Suppressor macrophage (primary cell): ENCODE results near the gene ZRANB1.

Experiments
- DNase-seq, 4 experiments: peaks; one replicate each; pipeline ENCODE4 v3.0.0-alpha.2; 2020 to 2022

Gene ZRANB1

DNA sequence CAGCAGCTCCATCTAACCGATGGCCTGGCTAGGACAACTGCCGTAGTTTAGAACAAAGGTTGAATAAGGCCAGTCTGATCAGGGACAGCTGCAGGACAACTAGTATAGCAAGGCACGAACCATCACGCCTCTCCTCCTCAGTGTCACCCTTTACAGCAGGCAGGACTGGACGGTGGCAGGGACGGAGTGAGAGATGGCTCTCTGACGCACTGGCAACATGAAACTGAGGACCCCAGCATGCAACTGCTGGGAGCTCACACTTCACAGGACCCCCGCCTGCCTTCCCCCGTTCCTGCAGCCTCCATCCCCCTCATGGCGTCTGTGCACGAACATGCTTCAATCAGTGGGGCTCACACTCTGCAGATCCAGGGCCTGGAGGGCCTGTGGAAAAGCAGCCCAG is 53.7 kb downstream of the ZRANB1 start:
- no peak for DNase-seq

DNA sequence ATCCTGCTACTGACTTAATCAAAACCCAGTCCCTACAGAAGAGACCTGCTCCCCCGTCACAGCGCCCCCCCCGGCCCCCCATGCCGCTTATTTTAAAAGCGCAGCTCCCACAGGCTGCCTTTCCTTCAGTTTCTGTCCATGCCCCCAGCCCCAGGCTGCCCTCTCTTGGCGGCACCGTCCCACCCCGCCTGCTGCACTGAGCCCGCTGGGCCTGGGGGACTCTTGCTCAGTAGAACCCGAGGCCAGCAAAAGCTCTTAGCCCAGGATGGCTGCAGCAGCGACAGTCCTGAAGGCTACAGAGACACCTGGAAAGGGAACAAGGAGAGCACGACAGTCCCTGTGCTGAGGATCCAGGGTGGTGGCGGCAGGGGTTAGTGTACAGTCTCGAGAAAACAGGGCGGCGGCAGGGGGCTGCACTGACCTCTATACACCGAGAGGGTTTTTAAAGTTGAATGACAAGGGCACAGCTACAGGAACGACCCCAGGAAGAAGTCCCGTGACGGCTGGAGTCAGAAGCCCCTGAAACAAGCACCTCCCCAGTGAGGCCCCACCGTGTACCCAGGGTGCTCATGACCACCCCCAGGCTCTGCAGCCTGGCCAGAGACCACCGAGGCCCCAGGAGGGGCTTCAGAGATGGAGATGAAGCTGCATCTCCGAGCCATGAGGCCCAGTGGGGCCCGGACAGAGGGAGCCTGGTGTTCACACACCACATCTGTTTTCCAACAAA is 54.4 kb downstream of the ZRANB1 start:
- no peak for DNase-seq

DNA sequence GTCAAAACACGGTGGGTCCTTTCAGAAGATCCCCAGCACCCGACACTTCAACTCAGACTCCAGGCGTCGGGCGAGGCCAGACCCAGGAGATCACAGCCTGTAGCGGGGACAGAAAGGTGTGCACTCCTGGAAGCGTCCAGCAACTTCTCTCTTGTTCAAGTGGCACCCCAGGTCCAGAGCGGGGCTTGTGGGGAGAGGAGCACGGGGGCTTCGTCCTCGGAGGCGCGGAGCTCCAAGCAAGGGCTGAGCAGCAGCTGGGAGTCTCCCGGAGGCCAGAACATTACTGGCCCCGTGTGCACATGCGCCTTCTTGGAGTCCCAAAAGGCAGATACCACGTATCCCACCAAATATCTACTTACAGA is 54.9 kb downstream of the ZRANB1 start:
- no peak for DNase-seq

DNA sequence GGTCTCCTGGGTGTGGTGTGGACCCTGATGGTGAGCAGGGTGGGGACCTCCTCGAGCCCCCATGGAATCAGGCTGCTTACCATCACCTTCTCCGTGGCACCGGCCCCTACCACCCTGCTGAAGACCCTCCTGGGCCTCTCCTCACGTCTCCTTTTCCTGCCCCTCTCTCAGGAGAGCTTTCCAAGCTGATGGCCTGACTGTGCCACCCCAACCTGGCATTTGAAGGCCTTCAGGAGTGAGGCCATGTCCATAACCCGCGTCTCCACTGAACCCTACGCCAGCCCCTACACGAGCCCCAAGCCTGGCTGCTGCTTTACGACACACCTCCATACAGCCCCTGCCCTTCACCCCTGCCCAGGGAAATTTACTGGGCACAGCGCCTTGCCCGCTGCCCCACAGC is 55.4 kb downstream of the ZRANB1 start:
- no peak for DNase-seq

DNA sequence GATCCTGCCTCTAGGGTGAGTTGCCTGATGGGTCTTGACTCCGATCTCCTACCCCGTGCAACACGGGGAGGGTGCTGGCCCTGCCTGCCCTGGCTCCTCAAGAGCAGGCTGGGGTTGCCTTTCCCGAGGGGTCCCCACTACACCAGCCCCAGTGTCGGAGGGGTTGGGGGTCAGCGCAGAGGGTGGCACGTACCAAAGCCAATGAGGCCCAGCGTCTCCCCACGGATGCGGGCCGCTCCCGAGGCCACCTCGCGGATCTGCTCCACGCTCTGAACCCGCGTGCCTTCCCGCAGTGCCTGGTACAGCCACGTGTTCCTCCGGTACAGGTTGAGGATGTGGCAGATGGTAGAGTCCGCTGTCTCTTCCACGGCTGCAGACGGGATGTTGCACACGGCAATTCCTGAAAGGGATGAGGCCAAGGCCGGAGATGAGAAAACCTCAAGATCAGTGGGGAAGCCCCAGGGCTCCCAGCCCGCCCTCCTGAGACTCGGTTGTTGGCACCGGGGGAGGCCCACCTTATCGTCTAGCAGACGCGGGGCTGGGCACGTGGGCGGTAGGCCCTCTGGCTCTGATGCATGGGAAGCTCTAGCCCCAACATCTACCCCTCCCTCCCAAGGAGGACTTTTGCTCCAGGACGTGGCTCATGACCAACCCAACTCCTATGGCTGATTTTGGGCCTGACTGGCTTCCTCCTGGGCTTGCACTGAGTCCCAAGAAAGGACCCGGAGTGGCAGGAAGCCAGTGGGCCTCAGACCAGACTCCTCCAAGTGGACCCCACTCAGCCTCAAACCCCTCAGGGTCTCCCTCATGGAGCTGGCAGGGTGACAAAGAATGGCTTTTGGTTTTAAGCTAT is 56.1 kb downstream of the ZRANB1 start:
- no peak for DNase-seq

DNA sequence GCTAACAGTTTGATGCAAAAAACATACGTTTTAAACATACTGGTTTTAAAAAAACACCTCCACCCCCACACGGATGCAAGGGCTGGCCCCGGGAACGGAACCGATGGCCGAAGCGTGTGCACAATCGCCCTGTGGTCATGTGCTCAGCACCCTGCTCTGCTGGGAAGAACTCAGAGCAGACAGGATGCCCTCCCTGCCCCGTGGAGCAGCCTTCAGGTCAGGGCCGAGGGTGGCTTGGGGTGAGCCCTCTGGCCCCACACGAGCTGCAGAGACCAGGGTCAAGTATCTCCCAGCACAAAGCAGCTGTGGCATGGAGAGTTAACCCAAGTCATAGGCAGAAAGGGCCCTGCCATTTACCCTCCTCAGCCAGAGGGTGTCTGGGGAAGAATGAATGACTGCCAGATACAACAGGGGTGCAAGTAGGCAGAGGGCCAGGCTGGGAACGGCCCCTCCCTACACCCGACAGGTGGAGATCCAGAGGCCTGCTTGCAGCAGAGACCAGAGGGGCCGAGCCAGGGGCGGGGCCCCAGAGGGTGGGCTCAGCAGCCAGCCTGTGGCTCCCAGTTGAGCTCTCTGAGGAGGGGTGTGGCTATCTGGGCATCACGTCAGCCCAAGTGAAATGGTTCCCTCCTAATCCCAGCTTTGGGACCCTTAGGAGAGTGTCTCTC is 56.8 kb downstream of the ZRANB1 start:
- no peak for DNase-seq

DNA sequence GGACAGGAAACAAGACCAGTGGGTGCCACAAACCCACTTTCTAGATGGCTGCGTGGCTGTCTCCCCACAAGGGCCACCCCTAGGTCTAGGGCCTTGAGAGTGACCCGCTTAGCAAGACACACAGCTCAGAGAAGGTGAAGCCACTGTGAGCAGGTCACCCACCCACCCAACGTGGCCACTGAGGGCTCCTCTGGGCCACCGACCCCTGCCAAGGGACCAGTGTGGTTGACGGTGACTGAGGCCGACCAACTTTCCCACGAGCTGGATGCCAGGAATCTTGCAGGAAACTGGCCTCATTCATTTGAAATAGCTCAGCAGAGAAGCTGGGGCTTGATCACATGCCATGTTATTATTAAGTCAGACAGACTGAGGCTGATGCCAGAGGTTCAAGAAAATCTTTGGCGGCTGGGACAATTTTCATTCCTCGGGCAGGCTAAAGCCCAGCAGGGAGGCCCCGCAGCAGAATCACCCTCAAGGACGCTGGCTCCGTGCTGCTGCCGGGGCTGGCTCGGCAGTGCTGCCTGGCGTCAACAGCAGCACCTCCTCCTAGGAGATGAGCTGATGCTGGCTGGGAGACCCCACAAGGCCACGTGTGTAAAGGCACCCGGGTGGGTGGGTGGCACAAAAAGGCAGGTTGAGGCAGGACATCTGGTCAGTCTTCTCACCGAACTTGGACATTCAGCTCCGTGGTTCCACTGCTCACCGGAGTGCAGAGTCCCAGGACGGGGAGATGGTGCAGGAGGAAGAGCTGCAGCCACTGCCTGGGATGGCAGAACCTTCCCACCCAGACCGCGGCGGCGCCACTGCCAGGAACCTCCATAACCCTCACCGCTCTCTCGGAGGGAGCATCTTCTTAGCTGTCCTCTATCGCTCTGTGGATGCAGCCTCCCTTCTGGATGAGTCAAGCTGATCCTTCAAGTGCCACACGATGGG is 57.8 kb downstream of the ZRANB1 start:
- no peak for DNase-seq

DNA sequence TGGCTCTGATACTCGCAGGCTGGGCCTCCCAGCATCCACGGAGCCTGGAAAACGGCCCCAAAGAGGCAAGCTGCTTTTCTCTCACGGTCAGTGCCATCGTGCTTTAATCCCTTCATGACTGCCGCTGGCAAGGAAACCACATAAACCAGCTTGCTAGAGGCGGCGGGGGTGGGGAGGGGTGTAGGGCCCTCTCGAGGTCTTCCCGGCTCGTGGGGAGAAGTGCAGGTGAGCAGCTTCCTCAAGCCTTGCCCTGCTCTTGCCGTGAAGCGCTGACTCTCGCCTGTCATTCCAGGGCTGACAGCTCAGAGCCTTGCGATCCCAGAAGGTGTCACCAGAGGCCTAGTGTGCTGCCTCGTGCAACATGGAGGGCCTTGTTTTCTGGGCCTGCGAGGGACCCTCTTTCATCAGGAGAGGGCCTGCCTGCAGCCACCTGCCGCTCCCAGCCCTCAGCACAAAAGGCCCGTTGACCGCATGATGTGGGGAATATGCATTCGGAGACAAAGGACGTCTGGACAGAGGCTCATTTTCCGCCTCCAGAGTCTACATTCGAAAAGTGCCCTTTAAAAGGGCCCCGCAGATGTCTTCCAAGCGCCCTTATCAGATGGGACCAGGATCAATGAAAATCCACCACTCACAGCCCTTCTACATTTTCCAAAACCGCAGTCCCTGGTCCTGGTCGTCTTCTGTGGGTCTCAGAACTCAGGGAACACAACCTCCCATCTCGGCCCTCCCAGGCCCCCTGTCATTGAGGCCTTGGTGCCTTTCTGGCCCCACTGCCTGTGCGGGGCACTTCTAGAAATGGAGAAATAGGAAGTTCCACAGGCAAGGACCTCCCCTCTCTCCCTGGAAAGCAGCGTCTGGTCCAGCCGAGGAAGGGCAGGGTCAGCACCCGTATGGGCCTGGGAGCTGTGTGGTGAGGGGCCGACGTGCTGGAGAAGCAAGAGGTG is 58.7 kb downstream of the ZRANB1 start:
- DNase-seq, result no peak

DNA sequence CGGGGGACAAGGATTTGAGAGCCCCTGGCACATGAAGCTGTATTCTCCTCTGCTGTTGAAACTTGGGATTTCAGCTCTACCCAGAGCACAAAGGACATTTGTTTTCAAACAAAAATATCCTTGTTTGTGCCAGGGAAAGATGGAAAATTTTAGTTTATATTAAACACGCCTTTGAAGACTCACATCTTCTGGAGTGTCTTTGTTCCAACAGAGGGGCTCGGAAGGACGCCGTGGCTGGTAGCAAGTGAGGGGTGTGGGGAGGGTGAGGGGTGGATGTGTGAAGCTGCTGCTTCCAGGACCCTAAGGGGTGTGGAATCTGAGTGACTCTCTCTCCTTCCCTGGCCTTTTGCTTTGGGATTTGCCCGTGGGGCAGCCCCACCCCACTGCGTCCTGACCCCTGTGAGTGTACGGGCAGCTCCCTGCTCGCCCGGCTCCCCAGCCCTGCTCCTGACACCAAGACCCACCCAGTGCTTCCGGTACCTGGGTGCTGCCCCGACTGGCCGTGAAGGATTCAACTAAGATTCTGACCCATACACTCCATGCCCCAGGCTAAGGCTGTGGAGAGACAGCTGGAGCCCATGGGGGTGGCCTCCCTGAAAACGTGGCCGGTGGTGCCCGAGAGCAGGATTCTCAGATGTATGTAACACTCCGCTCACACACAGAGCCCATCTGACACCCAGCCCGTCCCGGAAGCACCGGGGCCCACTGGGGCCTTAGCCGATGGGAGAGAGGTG is 59.6 kb downstream of the ZRANB1 start:
- DNase-seq, result no peak

DNA sequence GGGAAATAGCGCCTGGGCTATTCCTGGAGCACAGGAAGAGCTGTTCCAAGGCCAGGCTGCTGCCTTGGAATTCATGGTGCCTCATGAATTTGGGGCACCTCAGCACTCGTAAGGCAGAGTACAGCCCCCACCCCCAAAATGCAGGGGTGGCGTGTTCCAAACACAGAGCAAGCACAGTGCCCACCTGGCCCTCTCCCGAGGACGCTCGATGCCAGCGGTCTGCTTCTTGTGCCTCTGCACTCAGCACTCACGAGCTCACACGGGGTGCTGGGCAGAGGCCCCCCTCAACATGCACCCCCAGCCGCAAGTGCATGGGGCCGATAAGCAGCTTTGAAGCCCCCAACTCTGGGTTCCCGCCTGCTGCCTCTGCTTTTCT is 60.1 kb downstream of the ZRANB1 start:
- DNase-seq, result no peak

DNA sequence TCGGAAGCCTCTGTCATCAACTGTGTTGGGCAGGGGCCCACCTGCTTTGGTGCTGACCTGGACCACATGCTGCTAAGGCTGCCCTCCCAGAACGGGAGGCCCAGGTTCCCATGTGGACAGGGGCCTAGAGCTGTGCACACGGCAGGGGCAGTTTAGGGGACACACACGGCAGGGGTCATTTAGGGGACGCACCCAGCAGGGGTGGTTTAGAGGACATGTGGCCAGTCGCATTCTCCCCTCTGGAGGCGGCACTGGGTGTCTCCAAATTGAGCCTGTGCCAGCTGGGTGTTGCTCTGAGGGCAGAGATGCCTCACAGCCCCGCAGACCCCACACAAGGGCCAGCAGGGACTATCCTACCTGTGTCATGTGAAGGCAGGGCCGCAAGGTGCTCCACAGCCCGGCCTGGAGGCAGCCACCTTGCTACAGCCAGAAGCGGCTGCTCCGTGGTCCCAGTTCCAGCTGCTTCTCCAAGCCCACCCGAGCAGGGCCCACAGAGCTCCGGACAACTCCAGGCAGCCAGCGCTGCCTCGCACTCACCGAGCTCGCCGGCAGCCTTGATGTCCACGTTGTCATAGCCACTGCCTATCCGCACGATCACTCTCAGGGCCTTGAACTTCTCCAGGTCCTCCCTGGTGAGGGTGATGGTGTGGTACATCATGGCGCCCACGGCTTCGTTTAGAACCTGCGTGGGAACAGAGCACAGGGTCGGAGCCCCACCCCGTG is 60.7 kb downstream of the ZRANB1 start:
- no peak for DNase-seq

DNA sequence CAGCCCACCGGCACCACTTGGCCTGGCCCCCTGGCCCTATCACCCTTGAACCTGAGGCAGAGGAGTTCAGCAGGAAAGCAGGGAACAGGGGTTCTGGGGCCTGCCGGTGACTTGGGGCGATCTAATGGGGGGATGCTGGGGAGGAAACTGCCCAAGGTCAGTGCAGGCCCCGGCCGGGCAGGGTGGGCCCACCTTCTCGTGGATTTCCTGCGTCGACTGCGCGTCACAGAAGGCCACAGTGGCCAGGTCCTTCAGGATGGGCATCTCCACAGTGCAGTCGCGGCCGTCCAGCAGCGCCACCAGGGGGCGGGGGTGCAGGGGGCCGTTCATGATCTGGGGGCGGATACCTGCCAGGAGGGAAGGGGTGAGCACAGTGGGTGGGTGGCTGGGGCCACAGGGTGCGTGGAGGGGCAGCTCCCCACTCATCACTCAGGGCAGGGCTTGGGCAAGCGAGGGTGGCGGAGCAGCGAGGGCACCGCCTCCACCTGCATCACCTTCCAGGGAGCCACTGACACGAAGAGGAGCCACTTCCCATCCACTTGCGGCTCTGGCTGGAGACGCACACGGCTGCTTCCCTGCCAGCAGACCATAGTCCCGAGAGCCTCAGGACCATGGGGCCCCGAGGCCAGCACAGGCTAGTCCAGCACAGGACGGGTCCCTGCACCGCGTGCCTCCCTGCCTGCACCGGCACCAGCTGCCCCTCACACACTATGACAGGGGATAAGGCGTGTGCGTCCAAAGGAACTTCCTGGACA is 61.4 kb downstream of the ZRANB1 start:
- DNase-seq, result no peak

DNA sequence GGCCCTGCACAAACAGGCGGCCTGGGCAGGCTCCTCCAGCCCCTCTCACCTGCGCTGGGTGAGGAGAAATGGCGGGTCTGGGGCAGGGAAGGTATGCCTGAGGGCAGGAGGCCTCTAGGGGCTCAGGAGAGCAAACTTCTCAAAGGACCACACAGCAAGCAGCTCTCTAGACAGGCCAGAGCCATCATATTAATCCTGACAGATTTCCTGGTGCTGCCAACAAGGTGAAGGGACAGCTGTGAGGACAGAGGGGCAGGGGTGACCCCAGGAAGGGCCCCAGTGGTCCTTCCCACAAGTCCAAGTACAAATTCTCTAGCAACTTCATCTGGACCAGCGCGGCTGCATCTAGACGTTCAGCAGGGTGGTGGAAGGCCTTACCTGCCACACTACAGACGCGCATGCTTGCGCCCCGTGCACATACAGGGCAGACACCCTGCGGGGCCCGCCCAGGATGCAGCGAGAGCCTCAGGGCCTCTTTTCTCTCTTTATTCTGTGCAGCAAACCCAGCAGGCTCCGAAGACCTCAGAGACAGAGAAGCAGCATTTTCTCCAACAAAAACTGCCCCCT is 62.1 kb downstream of the ZRANB1 start:
- DNase-seq, result no peak

DNA sequence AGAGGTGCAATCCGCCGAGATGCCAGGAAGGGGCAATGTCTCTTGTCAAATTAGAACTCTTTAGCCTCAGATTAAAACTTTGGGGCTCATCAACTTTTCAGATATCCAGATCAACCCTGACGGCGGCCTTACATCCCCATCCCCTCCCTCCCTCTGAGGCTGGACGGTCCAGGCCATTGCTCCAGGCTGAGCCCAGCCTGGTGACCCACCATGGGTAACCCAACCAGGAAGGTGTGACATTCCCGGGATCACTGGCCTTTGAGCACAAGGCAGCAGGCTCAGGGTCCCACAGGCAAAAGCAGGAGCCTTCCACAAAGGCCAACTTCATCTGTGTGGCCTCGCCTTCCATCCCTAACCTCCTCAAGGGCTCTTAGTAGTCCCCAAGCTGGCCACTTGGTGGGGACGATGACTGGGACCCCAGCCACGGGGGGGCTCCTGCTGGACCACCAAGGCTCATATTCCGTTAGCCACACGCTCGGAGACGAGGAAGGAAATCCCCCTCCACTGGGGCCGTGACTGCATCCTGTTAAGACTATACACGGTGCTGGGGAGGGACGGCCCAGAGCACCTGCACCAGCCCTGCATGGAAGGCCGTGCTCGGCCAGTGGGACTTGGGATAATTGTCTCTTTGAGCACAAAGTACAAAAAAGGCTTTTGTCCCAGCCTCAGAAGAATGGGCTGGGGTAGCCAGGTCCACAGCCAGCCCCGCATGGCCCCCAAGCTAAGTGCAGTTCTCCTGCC is 62.8 kb downstream of the ZRANB1 start:
- no peak for DNase-seq

DNA sequence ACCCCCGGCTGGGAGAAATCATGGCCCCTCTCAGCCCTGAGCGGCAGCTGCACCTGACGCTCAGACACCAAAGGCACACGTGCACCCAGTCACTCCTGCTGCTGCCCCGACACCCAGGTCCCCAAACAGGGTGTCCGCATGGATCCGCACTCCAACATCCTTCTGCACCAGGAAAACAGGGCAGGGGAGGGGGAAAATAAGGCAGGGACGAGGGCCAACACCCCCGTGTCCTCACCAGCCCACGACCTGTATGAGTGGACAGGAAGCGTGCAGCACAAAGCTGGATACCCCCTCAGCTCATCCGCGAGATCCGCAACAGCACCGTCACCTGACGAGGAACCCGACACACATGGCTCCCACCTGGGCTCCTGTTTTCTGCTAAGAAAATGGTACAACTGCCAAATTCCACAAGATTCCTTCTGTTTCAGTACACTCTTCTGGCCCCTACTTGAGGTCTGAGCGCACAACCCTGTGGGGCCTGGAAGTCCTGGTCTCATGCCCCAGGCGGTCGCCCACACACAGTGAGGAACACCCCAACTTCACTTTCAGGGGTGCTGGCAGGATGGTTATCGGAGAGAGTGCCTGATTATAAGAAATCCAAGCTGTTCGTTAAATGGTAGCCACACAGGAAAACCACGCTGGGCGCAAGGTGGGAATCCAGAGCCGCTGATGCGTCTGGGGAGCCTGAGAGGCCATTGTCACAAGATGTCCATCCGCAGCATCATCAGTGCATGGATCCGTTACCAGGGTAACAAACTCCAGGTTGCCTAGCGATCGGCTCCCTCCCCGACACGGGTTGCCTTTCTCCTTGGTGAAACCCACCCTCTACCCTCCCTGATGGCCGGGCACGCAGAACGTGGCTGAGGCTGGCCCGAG is 63.6 kb downstream of the ZRANB1 start:
- no peak for DNase-seq

DNA sequence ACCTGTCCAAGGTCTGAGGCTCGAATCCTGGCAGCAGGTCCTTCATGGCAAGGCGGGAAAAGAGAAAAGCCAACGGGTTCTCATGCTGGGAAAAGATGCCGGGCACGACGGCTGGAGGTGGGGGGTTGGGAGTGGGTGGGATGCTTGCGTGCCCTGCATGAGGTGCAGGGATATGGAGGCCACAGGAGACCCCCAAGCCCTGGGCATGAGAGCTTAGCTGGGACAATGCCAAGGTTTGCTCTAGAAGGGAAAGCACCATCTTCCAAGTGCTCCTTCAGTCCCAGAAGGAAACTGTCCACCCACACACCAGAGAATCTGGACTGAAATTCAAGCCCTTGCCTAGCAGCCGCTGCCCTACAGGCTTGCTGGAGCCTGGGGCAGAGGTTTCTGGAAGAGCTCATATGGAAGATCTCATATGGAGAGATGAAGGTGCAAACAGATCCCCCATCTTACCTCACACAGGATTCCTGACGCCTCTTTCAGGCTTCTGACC is 64.3 kb downstream of the ZRANB1 start:
- no peak for DNase-seq

DNA sequence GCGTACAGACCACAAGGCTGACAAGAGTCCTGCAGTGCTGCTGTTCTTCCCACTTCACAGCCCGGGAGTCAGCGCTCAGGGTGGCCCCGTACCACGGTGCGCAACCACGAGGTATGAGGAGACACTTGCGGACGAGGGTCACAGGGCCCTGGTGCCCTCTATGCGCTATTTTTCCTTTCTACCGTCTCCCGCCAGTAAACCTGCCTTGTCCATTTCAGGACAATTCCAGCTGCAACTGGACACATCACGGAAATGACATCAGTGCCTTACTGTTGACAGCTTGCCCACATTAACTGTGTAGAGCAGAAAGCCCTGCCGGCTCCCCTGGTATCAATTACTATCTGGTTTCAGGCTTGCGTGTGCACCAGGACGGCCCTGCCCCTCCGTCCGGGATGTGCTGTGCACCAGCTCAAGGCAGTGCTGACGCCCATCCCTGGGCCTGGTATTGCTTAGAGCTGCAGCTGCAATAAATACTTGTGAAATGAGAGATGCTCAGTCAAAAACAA is 65.1 kb downstream of the ZRANB1 start:
- DNase-seq, result no peak
